ENCODE measurements around the gene MAPK1. TPM values are rescaled to one million over a fixed set of nuclear protein-coding genes. Genes with fewer than 3 reads are reported as not detected.

MAPK1 gene
- total and polyA plus RNA-seq, 9 of the 15 experiments (the other 6 are each of a cell fraction or from before 2014, with no cell fraction given) = 46.3 to 575 (median 283) TPM

GRCh38 chr22:21791635-21792625 lies 75.5 kb downstream of the MAPK1 start (continued):
- peak; percentile 63; the same call in 1 of the 2 replicates for TF ChIP-seq ZBTB43 (CRISPR knock-in tag; IDR thresholded peaks at IDR 0.05)
- peak; percentile 79; the same call in 1 of the 2 replicates for TF ChIP-seq POLR2AphosphoS2 (IDR thresholded peaks at IDR 0.05; ENCODE audit: low read length)
- peak; percentile 100 for TF ChIP-seq RCOR1 (IDR thresholded peaks at IDR 0.05; ENCODE audit: borderline replicate concordance in 1 of 2, low read depth in 2 of 2, low read length in 2 of 2)
- no peak for TF ChIP-seq POLR3A (IDR thresholded peaks at IDR 0.05; ENCODE audit: borderline replicate concordance, extremely low read depth, insufficient read depth, insufficient read length)
- peak; percentile 89 to 100; a peak in 3 of 4 replicates for TF ChIP-seq TBL1XR1 (IDR thresholded peaks at IDR 0.05; ENCODE audit: low read length in 2 of 2)
- peak; percentile 92 for TF ChIP-seq LCOR (CRISPR knock-in tag; IDR thresholded peaks at IDR 0.05)
- TF ChIP-seq BACH1 (tag; IDR thresholded peaks at IDR 0.05) = peak; percentile 76; the same call in 1 of the 2 replicates
- 0 out of 2 replicates have a peak, but pooled peaks have one; percentile 75 for TF ChIP-seq ATF6 (CRISPR knock-in tag; IDR thresholded peaks at IDR 0.05)
- peak; percentile 99 for TF ChIP-seq TEAD4 (IDR thresholded peaks at IDR 0.05; ENCODE audit: low read length)
- TF ChIP-seq TEAD4 (CRISPR knock-in tag; IDR thresholded peaks at IDR 0.05; ENCODE audit: borderline replicate concordance) = no peak
- TF ChIP-seq ZMIZ1 (IDR thresholded peaks at IDR 0.05; ENCODE audit: low read depth in 2 of 2, low read length in 2 of 2) = peak in 1 of 2 experiments; percentile 99; a peak in 2 of 4 replicates
- TF ChIP-seq, protein P1, sequence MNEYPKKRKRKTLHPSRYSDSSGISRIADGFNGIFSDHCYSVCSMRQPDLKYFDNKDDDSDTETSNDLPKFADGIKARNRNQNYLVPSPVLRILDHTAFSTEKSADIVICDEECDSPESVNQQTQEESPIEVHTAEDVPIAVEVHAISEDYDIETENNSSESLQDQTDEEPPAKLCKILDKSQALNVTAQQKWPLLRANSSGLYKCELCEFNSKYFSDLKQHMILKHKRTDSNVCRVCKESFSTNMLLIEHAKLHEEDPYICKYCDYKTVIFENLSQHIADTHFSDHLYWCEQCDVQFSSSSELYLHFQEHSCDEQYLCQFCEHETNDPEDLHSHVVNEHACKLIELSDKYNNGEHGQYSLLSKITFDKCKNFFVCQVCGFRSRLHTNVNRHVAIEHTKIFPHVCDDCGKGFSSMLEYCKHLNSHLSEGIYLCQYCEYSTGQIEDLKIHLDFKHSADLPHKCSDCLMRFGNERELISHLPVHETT (CRISPR knock-in tag; conservative IDR thresholded peaks at IDR 0.05 in 1 of 2, IDR thresholded peaks at IDR 0.05 in 1 of 2) = no peak
- peak; percentile 88 for TF ChIP-seq CREB1 (IDR thresholded peaks at IDR 0.05)
- TF ChIP-seq CREB1 (CRISPR knock-in tag; IDR thresholded peaks at IDR 0.05) = no peak; the same call in 1 of the 2 replicates
- TF ChIP-seq ZNF253 (CRISPR knock-in tag; conservative IDR thresholded peaks at IDR 0.05) = peak; percentile 76
